GM19023 (cell line): ENCODE results near the gene NOS2.
"Not testable (repeated sequence)": the region's sequence is repeated elsewhere in the genome, so short reads cannot be mapped to it uniquely, and the experiment has no call there.

ENCODE experiments used
- ATAC-seq: cut with Tn5 transposase; IDR thresholded peaks from one replicate; pipeline ENCODE4 v1.9.1; 2021; ENCODE audit warnings: mild to moderate bottlenecking, moderate library complexity; ENCODE audit not compliant: unreplicated experiment

The NOS2 gene

DNA sequence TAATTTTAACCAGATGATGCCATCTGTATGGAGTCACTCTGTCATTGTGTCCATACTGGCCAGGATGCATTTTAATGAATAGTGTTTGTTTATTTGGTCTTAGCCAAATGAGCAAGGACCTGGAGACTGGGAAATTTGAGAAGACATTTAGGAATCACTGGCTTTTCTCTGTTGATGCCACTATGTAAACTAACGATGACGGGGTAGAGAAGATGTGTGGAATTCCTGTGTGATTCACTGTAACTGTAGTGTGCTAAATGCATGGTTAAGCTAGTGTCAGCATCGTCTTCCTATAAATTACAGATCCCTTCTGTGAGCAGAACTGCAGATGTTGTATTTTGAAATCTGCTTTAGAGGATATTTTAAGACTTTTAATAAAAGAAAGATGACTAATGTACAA is 66.6 kb downstream of the NOS2 start:
- ATAC-seq = no peak

DNA sequence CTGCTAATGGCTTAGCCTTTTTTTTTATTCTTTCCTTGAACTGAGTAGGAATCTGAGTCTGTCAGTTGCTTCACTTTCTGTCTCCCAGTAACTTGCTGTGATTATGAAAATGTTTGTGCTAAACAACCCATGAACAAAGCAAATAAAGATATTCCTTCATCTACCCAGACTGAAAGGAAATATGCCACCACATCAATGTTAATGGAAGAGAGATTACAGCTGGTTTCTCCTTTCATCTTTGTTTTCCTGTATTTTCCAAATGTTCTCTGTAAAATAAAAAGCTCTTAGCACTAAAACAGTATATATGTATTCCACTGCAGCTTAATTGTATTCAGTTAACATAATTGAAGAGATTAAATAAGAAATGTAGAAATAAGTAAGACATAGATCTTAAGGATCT is 67.6 kb downstream of the NOS2 start:
- ATAC-seq = not testable (repeated sequence)

DNA sequence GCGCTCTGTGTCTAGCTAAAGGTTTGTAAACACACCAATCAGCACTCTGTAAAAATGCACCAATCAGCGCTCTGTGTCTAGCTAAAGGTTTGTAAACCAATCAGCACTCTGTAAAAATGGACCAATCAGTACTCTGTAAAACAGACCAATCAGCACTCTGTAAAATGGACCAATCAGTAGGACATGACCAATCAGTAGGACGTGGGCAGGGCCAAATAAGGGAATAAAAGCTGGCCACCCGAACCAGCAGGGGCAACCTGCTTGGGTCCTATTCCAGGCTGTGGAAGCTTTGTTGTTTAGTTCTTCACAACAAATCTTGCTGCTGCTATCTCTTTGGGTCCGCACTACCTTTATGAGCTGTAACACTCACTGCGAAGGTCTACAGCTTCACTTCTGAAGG is 74.3 kb downstream of the NOS2 start:
- ATAC-seq = not testable (repeated sequence)

DNA sequence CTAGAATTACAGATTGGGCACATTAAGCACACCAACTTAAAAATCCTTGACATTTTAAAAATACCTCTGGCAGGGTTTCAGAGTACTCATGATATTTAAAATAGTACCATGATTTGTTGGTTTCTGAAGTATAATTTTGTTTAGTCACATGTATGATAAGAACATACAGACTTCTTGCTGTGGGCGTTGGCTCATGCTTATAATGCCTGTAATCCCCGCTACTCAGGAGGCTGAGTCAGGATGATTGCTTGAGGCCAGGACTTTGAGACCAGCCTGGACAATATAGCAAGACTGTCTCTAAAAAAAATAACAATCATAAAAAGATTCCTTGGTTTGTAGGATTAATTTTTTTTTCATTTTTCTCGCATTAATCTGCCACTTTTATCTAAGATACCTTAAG is 78.5 kb downstream of the NOS2 start:
- ATAC-seq = no peak
